HG03159 (cell line): Measurements from ENCODE around the gene ADAMTS16.

Experiments used
- ATAC-seq: cut with Tn5 transposase; IDR thresholded peaks from one replicate; pipeline ENCODE4 v1.9.1; 2021; ENCODE audit warnings: mild to moderate bottlenecking, moderate library complexity; ENCODE audit not compliant: unreplicated experiment

The ADAMTS16 gene

DNA sequence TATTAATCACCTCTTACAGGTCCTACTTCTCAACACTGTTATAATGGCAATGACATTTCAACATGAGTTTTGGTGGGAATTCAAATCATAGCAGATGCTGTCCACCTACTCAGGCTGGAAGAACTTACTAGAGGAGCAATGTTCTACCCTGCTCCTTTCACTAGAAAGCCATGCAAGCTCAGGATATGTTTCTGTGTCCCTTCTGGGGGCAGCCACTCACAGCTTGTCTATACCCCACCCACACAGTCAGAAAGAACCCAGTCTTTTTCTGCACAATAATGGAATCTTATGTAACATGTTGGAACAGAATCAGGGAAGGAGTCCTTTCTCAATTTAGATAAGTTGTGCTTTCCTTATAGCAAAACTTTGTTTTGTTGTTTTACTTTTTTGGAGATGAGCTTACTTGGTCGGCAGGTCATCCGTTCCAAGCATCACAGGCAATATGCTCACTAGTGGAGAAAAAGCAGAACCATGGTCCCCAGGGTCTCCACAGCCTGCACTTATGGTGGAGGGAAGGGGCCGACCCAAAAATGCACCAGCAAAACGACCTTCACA, 229.0 kb downstream of the ADAMTS16 start:
- no peak for ATAC-seq
